H1 (cell line): Measurements from ENCODE around the gene XPO1. TPM values are rescaled to one million over a fixed set of nuclear protein-coding genes. Genes with fewer than 3 reads are reported as not detected.

Experiments used
- ASH2L ChIP-seq: fragments of 200-600, 300-600 bp; sonication (generic); IDR thresholded peaks from one replicate; pipeline ENCODE4 v1.7.1; 2017; ENCODE audit warnings: low read length
- ATF2 ChIP-seq: IDR thresholded peaks from 2 replicates; pipeline ENCODE4 v1.6.1; 2012; ENCODE audit warnings: low read length, inconsistent platforms
- JUN ChIP-seq: IDR thresholded peaks from 2 replicates; pipeline ENCODE4 v1.6.1; 2011; ENCODE audit warnings: low read depth, mild to moderate bottlenecking, improper control_type of control experiment, low read length
- POU5F1 ChIP-seq: IDR thresholded peaks from 2 replicates; pipeline ENCODE4 v1.6.1; 2011; ENCODE audit warnings: low read depth, mild to moderate bottlenecking, low read length, moderate library complexity
- RFX5 ChIP-seq: IDR thresholded peaks from 2 replicates; pipeline ENCODE4 v1.6.1; 2011; ENCODE audit warnings: low read depth, low read length, improper control_type of control experiment, borderline replicate concordance
- SIRT6 ChIP-seq: IDR thresholded peaks from one replicate; pipeline ENCODE4 v1.7.1; 2012; ENCODE audit warnings: low read length, inconsistent platforms
- SP2 ChIP-seq: IDR thresholded peaks from 2 replicates; pipeline ENCODE4 v1.6.1; 2012; ENCODE audit warnings: mild to moderate bottlenecking, low read length, inconsistent platforms
- polyA plus RNA-seq, 7 experiments: library from polyadenylated mRNA; depleted of rRNA in 3 of 7; stranded (reverse) in 5 of 7; unstranded in 2 of 7; fragments of >200 nt in 5 of 7; fragments of 200-250 nt in 2 of 7; gene quantifications; 1 replicate in 5 of 7; 2 replicates in 1 of 7; 4 replicates in 1 of 7; pipeline versions ENCODE4 v1.2.1 to v1.2.3, GENCODE V29; 2011 to 2013; ENCODE audit warnings: missing spikeins in 2 of 7, mixed read lengths in 2 of 7
- total RNA-seq: library from RNA; stranded (reverse); fragmentation: NEBNext Ultra II Directional; extraction: Animal tissue kit (Norgen Biotek cat#: 25700); gene quantifications from 2 replicates; pipeline ENCODE4 v1.2.1, GENCODE V29; 2021

XPO1 gene
- total and polyA plus RNA-seq, 2 of the 8 experiments (the other 6 are each of a cell fraction or from before 2014, with no cell fraction given), result 110 to 296 TPM

GRCh38 chr2:61461404-61461803, 76.8 kb downstream of the XPO1 start (continued):
- TF ChIP-seq ASH2L (no peak), SIRT6 (no peak), RFX5 (no peak), SP2 (no peak), ATF2 (no peak), JUN (no peak), POU5F1 (no peak)
